Naive thymus-derived CD4-positive, alpha-beta T cell (primary cell): ENCODE measurements around the gene C4orf36. TPM values are rescaled to one million over a fixed set of nuclear protein-coding genes. Genes with fewer than 3 reads are reported as not detected.

Experiments
- ATAC-seq: fragments of 150-1000 bp; cut with Tn5 transposase; 2 replicates; pipeline ENCODE4 v1.10.0; 2021; ENCODE audit warnings: mild to moderate bottlenecking, moderate library complexity
- CTCF ChIA-PET: fragments of 350-600 bp; sonication (Branson Sonifier 250); formaldehyde crosslinking; loops from one replicate; lab custom pipeline; 2021; ENCODE audit warnings: antibody characterized with exemption; lab: Charles Lee
- POLR2A ChIA-PET: fragments of 350-600 bp; sonication (Branson Sonifier 250); formaldehyde crosslinking; loops from one replicate; lab custom pipeline; 2021; ENCODE audit warnings: antibody characterized with exemption, inconsistent platforms; lab: Charles Lee
- DNase-seq, 9 donors: peaks; one replicate each; pipeline versions ENCODE4 v3.0.0 to v3.0.0-alpha.2; 2020 to 2022; ENCODE audit warnings: mixed read lengths in 1 of 9
- H3K27ac ChIP-seq: one replicate; pipeline ENCODE4 v1.7.0; 2013; ENCODE audit warnings: mild to moderate bottlenecking, low read depth, low read length, moderate library complexity
- H3K27me3 ChIP-seq, 2 donors: one replicate each; pipeline ENCODE4 v1.7.0; 2013; ENCODE audit warnings: low read length in 2 of 2, mild to moderate bottlenecking in 2 of 2, moderate library complexity in 2 of 2; ENCODE audit not compliant: control insufficient read depth in 2 of 2, insufficient read depth in 2 of 2
- H3K36me3 ChIP-seq, 3 experiments: 1 replicate in 2 of 3; 2 replicates in 1 of 3; pipeline ENCODE4 v1.7.0; 2013; ENCODE audit warnings: low read length in 3 of 3, mild to moderate bottlenecking in 3 of 3, moderate library complexity in 1 of 3; ENCODE audit not compliant: insufficient read depth in 3 of 3, control insufficient read depth in 2 of 3
- H3K4me1 ChIP-seq, 2 donors: one replicate each; pipeline ENCODE4 v1.7.0; 2013; ENCODE audit warnings: low read length in 2 of 2, mild to moderate bottlenecking in 2 of 2, moderate library complexity in 1 of 2; ENCODE audit not compliant: control insufficient read depth in 2 of 2, insufficient read depth in 2 of 2
- H3K4me3 ChIP-seq: 2 replicates; pipeline ENCODE4 v1.7.0; 2013; ENCODE audit warnings: mild to moderate bottlenecking, low read length
- H3K9me3 ChIP-seq, 3 experiments: 1 replicate in 2 of 3; 2 replicates in 1 of 3; pipeline ENCODE4 v1.7.0; 2013; ENCODE audit warnings: low read length in 3 of 3; ENCODE audit not compliant: control insufficient read depth in 2 of 3
- H3K27ac Mint-ChIP-seq, 9 donors: one replicate each; pipeline ENCODE4 v1.8.0; 2020 to 2022; ENCODE audit warnings: mixed read lengths in 9 of 9, mild to moderate bottlenecking in 8 of 9, moderate library complexity in 5 of 9, inconsistent platforms in 2 of 9
- H3K27me3 Mint-ChIP-seq, 5 donors: one replicate each; pipeline ENCODE4 v1.8.0; 2021 to 2022; ENCODE audit warnings: mixed read lengths in 5 of 5, mild to moderate bottlenecking in 1 of 5
- H3K36me3 Mint-ChIP-seq, 5 donors: one replicate each; pipeline ENCODE4 v1.8.0; 2020 to 2022; ENCODE audit warnings: mixed read lengths in 5 of 5, mild to moderate bottlenecking in 3 of 5, inconsistent platforms in 1 of 5
- H3K4me1 Mint-ChIP-seq, 7 donors: one replicate each; pipeline ENCODE4 v1.8.0; 2020 to 2022; ENCODE audit warnings: mixed read lengths in 7 of 7, mild to moderate bottlenecking in 3 of 7, inconsistent platforms in 1 of 7
- H3K4me3 Mint-ChIP-seq, 10 donors: one replicate each; pipeline ENCODE4 v1.8.0; 2020 to 2022; ENCODE audit warnings: mild to moderate bottlenecking in 10 of 10, mixed read lengths in 10 of 10, moderate library complexity in 6 of 10, inconsistent platforms in 2 of 10
- H3K9me3 Mint-ChIP-seq, 11 donors: one replicate each; pipeline ENCODE4 v1.8.0; 2020 to 2022; ENCODE audit warnings: mixed read lengths in 11 of 11, mild to moderate bottlenecking in 4 of 11, inconsistent platforms in 1 of 11, moderate library complexity in 1 of 11
- intact Hi-C, 2 donors: fragments of 100-400 bp; cut with micrococcal nuclease; formaldehyde crosslinking; loops; one replicate each; pipeline ENCODE4 v1.15.1; 2023
- polyA plus RNA-seq, 2 donors: library from polyadenylated mRNA; unstranded; fragments of 300-500 nt; fragmentation: Illumina TruSeq; gene quantifications; one replicate each; pipeline ENCODE4 v1.2.3, GENCODE V29; 2021
- total RNA-seq, 6 experiments: library from RNA in 5 of 6; stranded (reverse) in 5 of 6; gene quantifications; 1 replicate in 5 of 6; 2 replicates in 1 of 6; pipeline ENCODE4 v1.2.3 and lab custom pipeline; 2021 to 2026

Gene C4orf36
- total and polyA plus RNA-seq, 7 experiments from 2014 or later, result not detected

GRCh38 chr4:86833615-86834014, 58.6 kb downstream of the C4orf36 start:
- Mint-ChIP-seq H3K4me1 (no peaks in the 10 kb centered on the region), H3K27ac (no peak overlapping the region), H3K4me3 (no peak overlapping the region), H3K36me3 (no peaks in the 10 kb centered on the region), H3K9me3 (no peaks in the 10 kb centered on the region), H3K27me3 (peaks cover 0 to 9% (median 7%) of the 10 kb centered on the region in 5 donors)
- ATAC-seq (no peak), DNase-seq (no peak)
- H3K9me3 ChIP-seq, result no peaks in the 10 kb centered on the region
- ChIA-PET CTCF (no interaction called here), POLR2A (no interaction called here)
- H3K36me3 ChIP-seq, result no peaks in the 10 kb centered on the region
- H3K4me1 ChIP-seq, result no peaks in the 10 kb centered on the region
- intact Hi-C loops, result no loop called here
- H3K4me3 ChIP-seq, result no peak overlapping the region
- H3K27ac ChIP-seq, result no peak overlapping the region
- H3K27me3 ChIP-seq, result no peaks in the 10 kb centered on the region

GRCh38 chr4:86831262-86832130, 60.7 kb downstream of the C4orf36 start:
- H3K4me3 ChIP-seq, result no peak overlapping the region
- Mint-ChIP-seq H3K4me3 (no peak overlapping the region), H3K27me3 (peaks cover 0 to 8% (median 5%) of the 10 kb centered on the region in 5 donors), H3K27ac (no peak overlapping the region), H3K9me3 (peaks cover 0 to 2% (median 0%) of the 10 kb centered on the region in 11 donors), H3K4me1 (no peaks in the 10 kb centered on the region), H3K36me3 (no peaks in the 10 kb centered on the region)
- no peaks in the 10 kb centered on the region for H3K27me3 ChIP-seq
- ChIA-PET CTCF (no interaction called here), POLR2A (no interaction called here)
- intact Hi-C loops, result no loop called here
- DNase-seq (no peak), ATAC-seq (no peak)
- H3K36me3 ChIP-seq, result no peaks in the 10 kb centered on the region
- H3K4me1 ChIP-seq, result no peaks in the 10 kb centered on the region
- H3K9me3 ChIP-seq, result no peaks in the 10 kb centered on the region
- no peak overlapping the region for H3K27ac ChIP-seq

Other genes starting within 250 kb of the C4orf36 start
- gene SLC10A6, start 43.0 kb downstream of the C4orf36 start, total RNA-seq, result under 1 TPM in 1 of 5 experiments, not detected in 4; 0.24 TPM
- gene SLC10A6, start 43.0 kb downstream of the C4orf36 start, polyA plus RNA-seq, result not detected
- gene AFF1, start 42.6 kb upstream of the C4orf36 start, total RNA-seq, result 10 to 100 TPM; 65.8 to 88.6 (median 78.7) TPM
- 10 to 100 TPM; 20.8 to 35.3 TPM for gene AFF1, start 42.6 kb upstream of the C4orf36 start, polyA plus RNA-seq